Heart left ventricle (tissue), 13 donors: ENCODE results near the gene TNFRSF4.

Source experiments
- POLR2A ChIP-seq, 2 donors: fragments of 450-650 bp; IDR thresholded peaks; one replicate each; pipeline ENCODE4 v1.6.1; 2017; ENCODE audit warnings: antibody characterized with exemption in 2 of 2, mild to moderate bottlenecking in 2 of 2, moderate library complexity in 2 of 2
- TF ChIP-seq, protein P1 (sequence below), 12 donors: fragments of 200-600 bp; sonication (generic) in 4 of 12; IDR thresholded peaks; one replicate each; pipeline versions ENCODE4 v1.5.0 to v1.8.0; 2018 to 2022; ENCODE audit warnings: antibody characterized with exemption in 12 of 12, mild to moderate bottlenecking in 5 of 12
- donor health status: ischemic (EF 13 %, LVEDD 7.1; RV severe dilation, severe dysfunction).
- donor health status: DM: no; HTN: yes; CAD: no.
- donor health status: DM: no; HTN: no; CAD: no.
- donor health status: ischemic (EF 25% LVEDD 6.9; RV normal size, moderate dysfunction).
- donor health status: ischemic (EF 25% LVEDD 5.7; RV mildly dilated, moderate dysfunction).
- donor health status: ischemic (EF 35%, LVEDD 5.7; RV mildly dilated, moderate dysfunction).
- donor health status: nonischemic (EF 11% LVEDD 7.7; RV severe dilation, severe dysfunction).
- donor health status: DM: yes; HTN: yes; CAD: no.
- donor health status: PGD.
- donor health status: ischemic (EF 29% LVEDD 5.4; RV normal size, mild dysfunction).
- donor health status: nonischemic (EF 23%, LVEDD 6.1; RV moderate dilation, normal function).

GRCh38 chr1:1238702-1239178 is 24.8 kb upstream of the TNFRSF4 start:
- TF ChIP-seq, protein P1, sequence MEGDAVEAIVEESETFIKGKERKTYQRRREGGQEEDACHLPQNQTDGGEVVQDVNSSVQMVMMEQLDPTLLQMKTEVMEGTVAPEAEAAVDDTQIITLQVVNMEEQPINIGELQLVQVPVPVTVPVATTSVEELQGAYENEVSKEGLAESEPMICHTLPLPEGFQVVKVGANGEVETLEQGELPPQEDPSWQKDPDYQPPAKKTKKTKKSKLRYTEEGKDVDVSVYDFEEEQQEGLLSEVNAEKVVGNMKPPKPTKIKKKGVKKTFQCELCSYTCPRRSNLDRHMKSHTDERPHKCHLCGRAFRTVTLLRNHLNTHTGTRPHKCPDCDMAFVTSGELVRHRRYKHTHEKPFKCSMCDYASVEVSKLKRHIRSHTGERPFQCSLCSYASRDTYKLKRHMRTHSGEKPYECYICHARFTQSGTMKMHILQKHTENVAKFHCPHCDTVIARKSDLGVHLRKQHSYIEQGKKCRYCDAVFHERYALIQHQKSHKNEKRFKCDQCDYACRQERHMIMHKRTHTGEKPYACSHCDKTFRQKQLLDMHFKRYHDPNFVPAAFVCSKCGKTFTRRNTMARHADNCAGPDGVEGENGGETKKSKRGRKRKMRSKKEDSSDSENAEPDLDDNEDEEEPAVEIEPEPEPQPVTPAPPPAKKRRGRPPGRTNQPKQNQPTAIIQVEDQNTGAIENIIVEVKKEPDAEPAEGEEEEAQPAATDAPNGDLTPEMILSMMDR (IDR thresholded peaks at IDR 0.05) = no peak
- no peak for TF ChIP-seq POLR2A (IDR thresholded peaks at IDR 0.05)
